ENCODE measurements around the gene CA11.
A peak's percentile ranks its signal among the peaks of the same experiment; 100 is the strongest.
"Not testable (repeated sequence)": the region's sequence is repeated elsewhere in the genome, so short reads cannot be mapped to it uniquely, and the experiment has no call there.

CA11 gene

DNA sequence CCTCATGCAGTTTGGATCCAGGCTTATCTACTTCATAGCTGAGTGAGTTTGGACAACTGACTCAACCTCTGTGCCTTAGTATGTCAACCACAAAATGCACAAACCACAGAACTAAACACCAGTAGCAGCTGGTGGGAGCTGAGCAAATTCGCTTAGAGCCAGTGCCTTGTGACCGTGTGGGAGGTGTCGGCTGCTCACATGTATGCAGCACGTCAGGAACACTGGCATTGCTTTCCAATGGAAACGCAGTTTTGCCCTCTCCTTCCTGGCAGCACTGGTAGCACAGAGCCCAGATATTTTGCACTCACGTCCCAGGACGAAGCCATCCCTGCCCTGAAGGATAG, 35.1 kb upstream of the CA11 start:
- TF ChIP-seq, protein P1, sequence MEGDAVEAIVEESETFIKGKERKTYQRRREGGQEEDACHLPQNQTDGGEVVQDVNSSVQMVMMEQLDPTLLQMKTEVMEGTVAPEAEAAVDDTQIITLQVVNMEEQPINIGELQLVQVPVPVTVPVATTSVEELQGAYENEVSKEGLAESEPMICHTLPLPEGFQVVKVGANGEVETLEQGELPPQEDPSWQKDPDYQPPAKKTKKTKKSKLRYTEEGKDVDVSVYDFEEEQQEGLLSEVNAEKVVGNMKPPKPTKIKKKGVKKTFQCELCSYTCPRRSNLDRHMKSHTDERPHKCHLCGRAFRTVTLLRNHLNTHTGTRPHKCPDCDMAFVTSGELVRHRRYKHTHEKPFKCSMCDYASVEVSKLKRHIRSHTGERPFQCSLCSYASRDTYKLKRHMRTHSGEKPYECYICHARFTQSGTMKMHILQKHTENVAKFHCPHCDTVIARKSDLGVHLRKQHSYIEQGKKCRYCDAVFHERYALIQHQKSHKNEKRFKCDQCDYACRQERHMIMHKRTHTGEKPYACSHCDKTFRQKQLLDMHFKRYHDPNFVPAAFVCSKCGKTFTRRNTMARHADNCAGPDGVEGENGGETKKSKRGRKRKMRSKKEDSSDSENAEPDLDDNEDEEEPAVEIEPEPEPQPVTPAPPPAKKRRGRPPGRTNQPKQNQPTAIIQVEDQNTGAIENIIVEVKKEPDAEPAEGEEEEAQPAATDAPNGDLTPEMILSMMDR (IDR thresholded peaks at IDR 0.05; ENCODE audit: low read length, missing control alignments) = no peak
- DNase-seq (ENCODE audit: low read depth) = peak; percentile 76
- H3K4me3 ChIP-seq (replicated peaks; ENCODE audit: low read depth, low read length) = no peak overlapping the region

DNA sequence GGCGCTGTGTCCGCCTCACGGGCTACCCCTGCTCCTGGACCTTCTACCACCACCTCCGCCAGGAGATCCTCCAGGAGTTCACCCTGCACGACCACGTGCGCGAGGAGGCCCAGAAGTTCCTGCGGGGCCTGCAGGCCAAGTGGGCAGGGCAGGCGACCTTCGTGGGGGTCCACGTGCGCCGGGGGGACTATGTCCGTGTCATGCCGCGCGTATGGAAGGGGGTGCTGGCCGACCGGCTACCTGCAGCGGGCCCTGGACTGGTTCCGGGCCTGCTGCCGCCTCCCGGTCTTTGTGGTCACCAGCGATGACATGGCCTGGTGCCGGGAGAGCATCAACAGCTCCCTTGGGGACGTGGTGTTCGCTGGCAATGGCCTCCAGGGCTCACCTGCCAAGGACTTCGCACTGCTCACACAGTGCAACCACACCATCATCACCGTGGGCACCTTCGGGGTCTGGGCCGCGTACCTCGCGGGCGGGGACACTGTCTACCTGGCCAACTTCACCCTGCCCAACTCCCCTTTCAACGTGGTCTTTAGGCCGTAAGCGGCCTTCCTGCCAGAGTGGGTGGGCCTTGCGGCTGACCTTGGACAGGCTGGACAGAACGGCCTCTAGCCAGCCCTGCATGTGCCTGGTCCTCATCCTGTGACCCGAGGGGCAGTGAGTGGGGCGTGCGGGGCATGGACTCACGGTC, 34.6 kb upstream of the CA11 start:
- no peak for DNase-seq (ENCODE audit: low read depth)
- TF ChIP-seq, protein P1 (IDR thresholded peaks at IDR 0.05; ENCODE audit: low read length, missing control alignments) = no peak
- no peak overlapping the region for H3K4me3 ChIP-seq (replicated peaks; ENCODE audit: low read depth, low read length)

DNA sequence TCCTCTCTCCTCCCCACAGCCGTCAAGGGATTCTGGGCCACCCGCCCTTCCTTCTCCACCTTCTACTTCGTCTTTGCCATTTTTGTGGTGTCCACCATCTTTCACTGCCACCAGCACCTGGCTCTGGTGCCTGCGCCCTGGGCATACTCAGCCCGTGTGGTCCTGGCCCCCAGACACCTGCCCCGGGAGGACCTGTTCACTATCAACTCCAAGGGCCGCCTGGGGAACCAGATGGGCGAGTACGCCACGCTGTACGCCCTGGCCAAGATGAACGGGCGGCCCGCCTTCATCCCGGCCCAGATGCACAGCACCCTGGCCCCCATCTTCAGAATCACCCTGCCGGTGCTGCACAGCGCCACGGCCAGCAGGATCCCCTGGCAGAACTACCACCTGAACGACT, 34.0 kb upstream of the CA11 start:
- not testable (repeated sequence) for DNase-seq (ENCODE audit: low read depth); H3K4me3 ChIP-seq (replicated peaks; ENCODE audit: low read depth, low read length)

DNA sequence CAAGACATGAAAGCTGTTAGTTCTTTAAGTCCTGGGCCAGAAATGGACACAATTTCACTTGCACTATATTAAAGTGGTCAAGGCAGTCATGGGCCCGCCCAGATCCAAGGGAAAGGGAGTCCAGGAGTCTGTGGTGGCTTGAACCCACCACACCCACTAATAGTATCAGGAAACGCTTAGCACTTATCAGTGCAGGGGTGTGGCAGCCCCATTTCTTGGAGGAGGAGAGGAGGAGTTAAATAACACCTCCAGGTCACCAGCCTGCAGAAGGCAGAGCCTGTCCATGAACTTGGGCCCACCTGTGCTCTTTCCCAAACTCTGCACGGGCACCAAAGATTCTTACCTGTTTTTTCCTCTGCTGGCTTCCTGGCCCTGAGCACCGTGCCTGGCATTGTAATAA, 32.2 kb upstream of the CA11 start:
- TF ChIP-seq, protein P1 (IDR thresholded peaks at IDR 0.05; ENCODE audit: low read length, missing control alignments) = no peak
- no peak for DNase-seq (ENCODE audit: low read depth)
- H3K4me3 ChIP-seq (replicated peaks; ENCODE audit: low read depth, low read length) = no peak overlapping the region

DNA sequence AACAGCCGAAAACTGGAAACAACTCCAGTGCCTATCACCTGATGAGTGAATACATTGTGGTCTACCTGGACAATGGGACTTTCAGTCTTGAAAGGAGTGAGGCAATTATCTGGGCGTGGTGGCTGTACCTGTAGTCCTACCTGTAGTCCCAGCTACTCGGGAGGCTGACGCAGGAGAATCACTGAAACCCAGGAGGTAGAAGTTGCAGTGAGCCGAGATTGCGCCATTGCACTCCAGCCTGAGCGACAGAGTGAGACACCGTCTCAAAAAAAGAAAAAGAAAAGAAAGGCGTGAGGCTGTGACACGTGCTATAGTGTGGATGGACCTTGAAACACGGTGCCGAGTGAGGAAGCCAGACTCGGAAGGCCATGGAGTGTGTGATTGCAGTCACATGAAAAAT, 30.9 kb upstream of the CA11 start:
- H3K4me3 ChIP-seq (replicated peaks; ENCODE audit: low read depth, low read length) = no peak overlapping the region
- DNase-seq (ENCODE audit: low read depth) = no peak
- TF ChIP-seq, protein P1 (IDR thresholded peaks at IDR 0.05; ENCODE audit: low read length, missing control alignments) = no peak

DNA sequence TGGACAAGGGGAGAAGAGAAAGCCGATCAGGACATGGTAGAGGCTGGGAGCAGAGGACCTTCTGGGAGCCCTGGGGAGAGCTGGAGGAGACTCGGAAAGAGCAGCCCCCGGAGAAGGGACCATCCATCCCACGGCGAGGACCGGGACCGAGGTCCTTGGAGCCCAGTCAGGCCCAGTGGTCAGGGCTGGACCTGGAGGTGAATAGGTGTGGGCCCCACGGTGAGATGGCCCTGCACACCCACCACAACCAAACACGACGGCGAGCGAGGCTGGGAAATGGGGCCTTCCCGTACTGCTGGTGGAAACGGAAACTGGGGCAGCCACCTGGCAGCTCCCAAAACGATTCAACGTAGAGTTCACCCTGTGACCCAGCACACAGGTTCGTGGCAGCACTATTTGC, 30.5 kb upstream of the CA11 start:
- no peak for DNase-seq (ENCODE audit: low read depth)

DNA sequence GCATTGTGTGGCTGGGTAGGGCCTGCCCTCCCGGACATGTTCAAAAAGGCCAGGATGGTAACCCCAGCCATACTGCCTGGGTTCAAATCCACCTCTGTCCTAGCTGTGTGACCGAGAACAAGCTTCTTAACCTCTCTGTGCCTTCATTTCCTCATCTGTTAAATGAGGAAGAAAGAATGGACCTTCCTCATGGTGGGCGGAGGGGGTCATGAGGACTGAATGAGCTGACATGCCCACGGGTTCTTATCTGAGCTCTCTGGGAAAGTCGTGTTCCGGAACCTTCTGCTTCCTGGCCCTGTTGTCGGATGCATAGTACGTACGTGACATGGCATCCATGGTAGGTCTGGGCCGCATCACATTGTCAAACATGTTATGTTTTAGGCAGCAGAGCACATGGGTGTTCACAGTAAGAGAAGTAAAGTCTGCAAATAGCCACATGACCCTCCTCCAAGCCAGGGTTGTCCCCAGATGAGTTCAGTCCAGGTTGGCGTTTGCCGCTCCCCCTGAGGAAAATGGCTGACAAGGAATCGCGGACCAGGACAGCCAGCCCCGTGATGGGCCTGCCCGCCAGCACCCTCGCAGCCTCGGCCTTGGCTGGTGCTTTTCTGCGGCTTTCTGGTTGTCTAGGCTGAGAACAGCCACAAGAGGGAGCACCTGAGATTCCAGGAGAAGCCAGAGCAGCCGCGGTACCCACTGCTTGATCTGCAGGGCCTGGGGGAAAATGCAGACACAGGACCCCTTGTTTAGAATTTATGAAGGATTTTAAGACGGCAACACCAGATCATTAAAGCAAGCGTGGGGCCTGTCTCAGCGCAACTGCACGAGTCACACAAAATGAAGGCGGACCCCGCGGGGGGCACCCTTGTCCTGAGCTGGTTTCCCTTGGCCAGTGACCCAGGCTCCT, 29.2 kb upstream of the CA11 start:
- TF ChIP-seq, protein P1 (IDR thresholded peaks at IDR 0.05; ENCODE audit: low read length, missing control alignments) = peak; percentile 87
- H3K4me3 ChIP-seq (replicated peaks; ENCODE audit: low read depth, low read length) = no peak overlapping the region
- peak; percentile 87 for DNase-seq (ENCODE audit: low read depth)

More for the DNA sequence above, 30.5 kb upstream of the CA11 start:
- TF ChIP-seq, protein P1 (IDR thresholded peaks at IDR 0.05; ENCODE audit: low read length, missing control alignments) = no peak
- no peak overlapping the region for H3K4me3 ChIP-seq (replicated peaks; ENCODE audit: low read depth, low read length)

All from fibroblast of pulmonary artery (primary cell).